NCI-H82 treated with DMSO at 0.1 percent for 48 hours (cell line): ENCODE results near the gene GANC.
A peak's percentile ranks its signal among the peaks of the same experiment; 100 is the strongest.
"Not testable (repeated sequence)": the region's sequence is repeated elsewhere in the genome, so short reads cannot be mapped to it uniquely, and the experiment has no call there.

Experiments used
- DNase-seq: peaks from one replicate; lab custom pipeline; 2025; ENCODE audit not compliant: unreplicated experiment; lab: John Stamatoyannopoulos, UW

The GANC gene, protein sequence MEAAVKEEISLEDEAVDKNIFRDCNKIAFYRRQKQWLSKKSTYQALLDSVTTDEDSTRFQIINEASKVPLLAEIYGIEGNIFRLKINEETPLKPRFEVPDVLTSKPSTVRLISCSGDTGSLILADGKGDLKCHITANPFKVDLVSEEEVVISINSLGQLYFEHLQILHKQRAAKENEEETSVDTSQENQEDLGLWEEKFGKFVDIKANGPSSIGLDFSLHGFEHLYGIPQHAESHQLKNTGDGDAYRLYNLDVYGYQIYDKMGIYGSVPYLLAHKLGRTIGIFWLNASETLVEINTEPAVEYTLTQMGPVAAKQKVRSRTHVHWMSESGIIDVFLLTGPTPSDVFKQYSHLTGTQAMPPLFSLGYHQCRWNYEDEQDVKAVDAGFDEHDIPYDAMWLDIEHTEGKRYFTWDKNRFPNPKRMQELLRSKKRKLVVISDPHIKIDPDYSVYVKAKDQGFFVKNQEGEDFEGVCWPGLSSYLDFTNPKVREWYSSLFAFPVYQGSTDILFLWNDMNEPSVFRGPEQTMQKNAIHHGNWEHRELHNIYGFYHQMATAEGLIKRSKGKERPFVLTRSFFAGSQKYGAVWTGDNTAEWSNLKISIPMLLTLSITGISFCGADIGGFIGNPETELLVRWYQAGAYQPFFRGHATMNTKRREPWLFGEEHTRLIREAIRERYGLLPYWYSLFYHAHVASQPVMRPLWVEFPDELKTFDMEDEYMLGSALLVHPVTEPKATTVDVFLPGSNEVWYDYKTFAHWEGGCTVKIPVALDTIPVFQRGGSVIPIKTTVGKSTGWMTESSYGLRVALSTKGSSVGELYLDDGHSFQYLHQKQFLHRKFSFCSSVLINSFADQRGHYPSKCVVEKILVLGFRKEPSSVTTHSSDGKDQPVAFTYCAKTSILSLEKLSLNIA (N-terminal part only)

DNA sequence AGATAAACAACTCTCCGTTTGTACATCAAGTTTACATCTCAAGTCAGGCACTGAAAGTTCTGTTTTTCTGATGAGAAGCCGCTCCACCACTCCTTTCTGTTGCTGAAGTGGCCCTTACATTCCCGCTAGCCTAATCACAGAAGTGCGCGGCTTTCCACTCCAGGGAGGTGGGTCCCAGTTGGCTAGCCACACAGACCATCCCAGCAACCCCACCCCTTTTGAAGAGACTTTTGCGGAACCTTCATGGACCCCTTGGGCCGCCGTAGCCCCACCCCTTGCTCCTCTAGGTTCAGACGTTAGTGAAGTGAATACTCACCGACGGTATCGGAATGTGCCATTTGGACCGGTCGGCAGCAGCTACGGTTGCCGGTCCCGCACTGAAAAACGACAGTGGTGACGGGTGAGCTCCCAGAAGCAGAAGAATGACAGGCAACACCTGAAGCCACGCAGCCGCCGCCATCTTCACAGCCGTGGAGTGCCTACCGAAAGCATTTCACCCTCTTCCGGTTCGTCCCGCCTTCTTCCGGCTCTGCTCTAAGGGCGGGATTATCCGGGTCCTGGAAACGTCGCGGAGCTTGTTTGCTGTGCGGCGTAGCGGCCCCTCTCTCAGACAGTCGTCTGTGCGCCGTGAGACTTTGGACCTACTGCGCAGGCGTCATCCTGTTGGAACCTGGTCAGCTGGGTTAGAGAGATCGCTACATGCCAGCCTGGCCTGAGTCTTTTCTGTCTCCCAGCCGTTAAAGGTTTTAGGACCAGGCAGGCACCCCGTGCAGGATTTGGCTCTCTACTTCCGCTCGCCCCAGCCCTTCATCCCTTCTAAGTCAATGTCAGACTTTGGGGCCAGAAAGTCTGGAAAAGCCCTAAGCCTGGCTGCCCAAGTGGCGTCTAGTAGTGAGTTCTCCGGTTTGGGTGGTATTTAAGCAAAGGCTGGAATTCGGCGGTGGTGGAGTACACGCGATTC, at the start of gene GANC, which contains the start of gene TMEM87A:
Gene GANC, plus strand, starts transcription at position 263 of the 961 bp plus-strand sequence. CDS start 1,281 bp downstream, outside the sequence.
Gene TMEM87A, minus strand, starts transcription at position 495 of the 961 bp plus-strand sequence. Its CDS starts 35 bp downstream, at position 460.
- peak; percentile 96 for DNase-seq

DNA sequence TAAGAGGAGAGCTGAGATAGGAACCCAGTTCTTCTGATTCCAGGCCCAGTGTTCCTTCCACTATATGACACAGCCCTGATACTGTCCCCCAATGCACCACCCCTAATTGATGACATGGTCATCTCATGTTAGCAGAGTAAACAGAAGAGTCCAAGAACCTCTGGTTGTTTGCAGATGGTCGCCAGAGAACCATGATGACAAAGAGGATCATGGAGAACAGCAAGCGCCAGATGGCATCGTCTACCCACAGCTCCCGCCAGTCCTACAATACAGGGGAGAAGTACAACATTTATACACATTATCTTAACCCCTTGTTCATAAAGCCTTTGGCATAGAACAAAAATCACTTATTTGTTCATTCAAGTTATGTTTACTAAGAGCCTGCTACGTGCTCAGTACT, 46.4 kb upstream of the GANC start:
- DNase-seq = no peak

DNA sequence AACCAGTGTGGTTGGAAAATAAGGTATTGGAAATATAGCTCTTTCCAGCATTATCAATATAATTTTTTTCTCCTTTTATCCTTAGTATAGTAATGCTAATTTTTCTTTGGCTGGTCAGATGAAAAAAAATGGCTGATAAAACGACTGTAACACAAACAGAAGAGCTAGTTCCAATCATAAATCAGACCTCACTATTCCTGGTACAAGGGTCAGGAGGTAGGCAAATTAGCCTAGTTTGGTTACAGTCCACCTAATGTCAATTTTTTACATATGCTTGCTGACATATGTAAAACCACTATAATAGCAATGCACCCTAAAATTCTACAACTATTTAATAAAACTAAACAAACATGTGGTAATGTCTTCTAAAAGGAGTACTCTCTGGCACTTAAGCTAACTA, 45.0 kb upstream of the GANC start:
- no peak for DNase-seq

DNA sequence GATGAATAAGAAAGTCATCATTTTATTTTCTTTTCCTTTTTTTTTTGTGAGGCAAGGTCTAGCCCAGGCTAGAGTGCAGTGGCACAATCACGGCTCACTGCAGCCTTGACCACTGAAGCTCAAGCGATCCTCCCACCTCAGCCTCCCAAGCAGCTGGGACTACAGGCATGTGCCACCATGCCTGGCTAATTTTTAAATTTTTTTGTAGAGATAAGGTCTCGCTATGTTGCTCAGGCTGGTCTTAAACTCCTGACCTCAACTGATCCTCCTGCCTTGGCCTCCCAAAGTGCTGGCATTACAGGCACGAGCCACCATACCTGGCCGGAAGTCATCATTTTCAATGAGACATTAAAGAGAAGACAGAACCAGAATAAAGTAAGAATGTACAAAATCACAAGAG, 44.0 kb upstream of the GANC start:
- DNase-seq = not testable (repeated sequence)

DNA sequence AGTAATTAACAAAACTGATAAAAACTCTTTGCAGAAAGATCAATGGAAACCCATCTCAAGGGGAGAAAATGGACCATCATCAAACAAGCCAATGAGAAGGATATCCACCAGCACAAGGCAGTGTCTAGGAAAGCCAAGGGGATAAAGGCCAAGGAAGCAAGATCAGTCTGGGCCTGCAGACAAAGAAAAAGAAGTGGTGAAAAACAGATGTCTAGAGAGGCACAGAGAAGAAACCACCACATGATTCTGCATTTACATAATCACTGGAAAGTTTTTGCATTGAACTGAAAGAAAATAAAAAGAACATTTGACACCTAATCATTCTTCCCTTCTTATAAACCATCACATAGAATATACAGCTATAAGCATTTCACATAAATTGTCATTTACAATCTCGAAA, 41.9 kb upstream of the GANC start:
- DNase-seq = no peak

DNA sequence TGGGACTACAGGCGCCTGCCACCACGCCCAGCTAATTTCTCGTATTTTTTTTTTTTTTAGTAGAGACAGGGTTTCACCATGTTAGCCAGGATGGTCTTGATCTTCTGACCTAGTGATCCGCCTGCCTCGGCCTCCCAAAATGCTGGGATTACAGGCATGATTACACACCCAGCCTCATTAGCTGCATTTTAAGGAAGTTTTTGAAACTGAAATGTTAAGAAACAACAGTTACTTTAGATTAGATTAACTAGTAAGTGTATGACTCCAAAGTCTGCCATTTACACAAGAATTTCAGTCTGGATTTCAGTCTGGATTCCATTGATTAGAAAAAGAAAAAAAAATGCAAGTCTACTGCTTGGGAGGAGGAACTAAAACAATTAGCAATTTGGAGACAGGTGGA, 40.4 kb upstream of the GANC start:
- no peak for DNase-seq

DNA sequence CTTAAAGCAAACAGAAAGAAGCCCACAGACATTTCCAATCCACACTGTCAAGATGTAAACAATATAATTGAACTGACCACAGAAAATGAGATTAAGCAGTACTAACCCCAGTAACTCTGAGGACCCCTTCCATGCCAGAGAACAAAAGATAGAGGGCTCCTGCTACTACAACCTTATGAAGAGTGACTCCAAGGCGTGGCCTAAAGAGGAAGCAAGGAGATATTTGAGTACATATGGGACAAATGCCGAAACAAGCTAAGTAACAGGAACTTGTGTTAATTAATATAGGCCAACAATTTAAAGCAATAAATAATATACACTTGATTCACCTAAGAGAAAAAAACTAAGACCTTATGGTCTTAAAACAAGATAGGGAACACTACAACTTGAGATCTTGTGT, 39.9 kb upstream of the GANC start:
- DNase-seq = no peak

DNA sequence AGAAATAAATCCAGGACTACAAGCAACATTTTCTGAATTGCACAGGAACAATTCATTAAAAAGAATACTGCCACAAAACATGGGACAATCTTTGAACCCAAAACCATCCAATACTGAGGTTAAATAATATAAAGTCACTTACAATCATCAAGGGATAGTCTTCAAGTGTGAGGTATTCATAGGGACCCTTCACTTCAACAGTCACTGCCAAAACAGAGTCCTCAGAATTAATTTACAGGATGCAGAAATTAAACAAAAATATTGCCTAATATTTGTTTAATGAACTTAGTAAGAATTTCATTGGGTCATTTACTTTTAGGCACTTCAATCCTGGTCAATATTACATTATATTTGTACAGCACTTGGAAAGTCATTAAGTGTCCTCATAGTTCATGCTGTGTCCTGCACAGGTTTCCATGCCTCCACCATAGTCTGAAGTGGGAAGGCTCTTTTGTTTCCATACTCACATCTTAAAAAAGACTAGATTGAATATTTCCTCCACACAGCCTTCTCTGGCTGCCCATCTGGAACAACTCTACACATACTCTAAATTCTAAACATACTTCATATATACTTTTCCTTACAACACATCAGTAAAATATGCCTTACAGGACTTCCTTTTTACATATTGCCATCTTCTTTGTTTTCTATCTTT, 33.3 kb upstream of the GANC start:
- no peak for DNase-seq

DNA sequence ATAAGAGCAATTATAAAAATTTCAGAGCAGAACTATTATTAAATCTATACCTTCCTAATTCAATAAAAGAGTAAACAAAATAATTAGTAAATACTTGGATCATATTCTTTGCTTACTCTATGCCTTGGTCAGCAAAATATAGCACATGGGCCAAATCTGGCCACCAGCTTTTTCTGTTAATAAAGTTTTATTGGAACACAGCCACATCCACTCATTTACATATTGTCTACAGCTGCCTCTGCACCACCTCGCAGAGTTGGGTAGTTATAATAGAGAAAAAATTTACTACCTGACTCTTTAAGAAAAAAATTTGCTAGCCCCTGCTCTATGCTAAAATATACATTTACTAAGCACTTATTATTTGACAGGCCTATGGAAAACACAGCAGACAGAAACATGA, 32.2 kb upstream of the GANC start:
- DNase-seq = no peak

DNA sequence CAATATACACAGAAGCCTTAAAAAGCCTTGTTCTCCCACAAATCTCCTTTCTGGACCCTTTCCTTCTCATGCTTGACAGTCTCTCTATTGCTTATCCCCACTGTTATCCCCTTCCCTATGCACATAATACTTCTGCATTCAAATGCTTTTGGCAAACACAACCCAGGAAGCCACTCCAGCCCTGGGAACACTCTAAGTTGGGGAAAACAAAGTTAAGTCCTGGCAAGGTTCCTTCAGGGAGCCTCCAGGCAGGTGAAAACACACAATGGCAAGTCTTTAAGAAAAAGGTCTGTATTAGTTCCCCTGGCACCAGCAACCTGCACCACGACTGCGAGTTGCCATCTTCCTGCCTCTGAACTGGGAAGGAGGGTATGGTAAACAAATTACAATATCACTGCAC, 19.7 kb upstream of the GANC start:
- DNase-seq = no peak

DNA sequence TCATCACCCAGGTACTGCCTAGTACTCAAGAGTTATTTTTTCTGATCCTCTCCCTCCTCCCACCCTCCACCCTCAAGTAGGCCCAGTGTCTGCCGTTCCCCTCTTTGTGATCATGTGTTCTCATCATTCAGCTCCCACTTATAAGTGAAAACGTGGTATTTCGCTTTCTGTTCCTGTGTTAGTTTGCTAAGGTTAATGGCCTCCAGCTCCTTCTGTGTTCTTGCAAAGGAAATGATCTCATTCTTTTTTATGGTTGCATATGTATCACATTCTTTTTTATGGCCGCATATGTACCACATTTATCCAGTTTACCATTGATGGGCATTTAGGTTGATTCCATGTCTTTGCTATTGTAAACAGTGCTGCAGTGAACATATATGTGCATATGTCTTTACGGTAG, 8.2 kb upstream of the GANC start:
- no peak for DNase-seq

DNA sequence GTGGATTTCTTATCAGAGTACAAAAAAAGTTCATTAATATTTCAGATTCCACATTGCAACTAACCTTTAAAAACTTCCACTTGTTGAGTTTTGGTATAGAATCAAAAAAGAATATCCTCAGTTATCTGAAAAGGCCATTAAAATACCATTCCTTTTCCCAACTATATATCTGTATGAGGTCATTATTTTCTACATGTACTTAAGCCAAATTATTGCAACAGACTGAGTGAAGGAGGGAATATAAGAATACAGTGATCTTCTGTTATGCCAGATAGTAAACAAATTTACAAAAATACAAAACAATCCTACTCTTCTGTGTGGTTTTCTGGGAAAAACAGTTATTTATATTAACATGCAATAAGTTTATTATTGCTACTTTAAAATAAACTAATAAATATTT, 5.7 kb upstream of the GANC start:
- no peak for DNase-seq

DNA sequence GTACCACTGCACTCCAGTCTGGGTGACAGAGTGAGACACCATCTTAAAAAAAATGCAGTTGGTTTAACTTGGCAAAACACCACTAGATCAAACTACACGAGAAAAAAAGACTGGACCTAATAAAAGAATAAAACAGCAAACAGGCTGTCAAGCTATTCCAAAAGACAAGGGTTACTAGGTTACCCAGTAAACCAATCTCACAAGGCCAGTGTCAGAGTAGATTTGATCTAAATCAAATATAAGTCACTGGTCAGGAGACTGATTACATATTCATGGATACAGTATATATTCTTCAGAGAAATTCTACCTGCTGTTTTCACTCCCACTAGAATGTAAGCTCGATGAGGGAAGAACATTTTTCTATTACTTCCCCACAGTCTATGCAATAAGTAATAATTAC, 2.5 kb upstream of the GANC start:
- DNase-seq = no peak

DNA sequence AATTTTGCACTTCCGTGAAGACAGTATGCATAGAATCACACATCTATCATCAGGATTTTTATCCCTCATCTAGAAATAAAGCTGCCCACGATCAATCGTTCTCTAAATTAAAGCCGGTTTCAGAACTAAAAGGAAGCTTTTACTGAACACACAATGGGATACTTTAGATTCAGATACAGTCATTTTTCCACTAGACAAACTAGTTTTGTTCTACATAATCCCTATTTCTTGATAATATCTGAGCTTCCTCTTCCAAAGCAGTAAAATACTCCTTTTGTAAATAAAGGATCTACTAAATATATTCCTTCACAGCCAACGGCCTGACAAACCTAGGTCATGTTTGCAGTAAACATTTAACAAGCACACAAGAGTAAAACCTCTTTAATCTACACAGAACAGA, 2.0 kb upstream of the GANC start:
- no peak for DNase-seq

DNA sequence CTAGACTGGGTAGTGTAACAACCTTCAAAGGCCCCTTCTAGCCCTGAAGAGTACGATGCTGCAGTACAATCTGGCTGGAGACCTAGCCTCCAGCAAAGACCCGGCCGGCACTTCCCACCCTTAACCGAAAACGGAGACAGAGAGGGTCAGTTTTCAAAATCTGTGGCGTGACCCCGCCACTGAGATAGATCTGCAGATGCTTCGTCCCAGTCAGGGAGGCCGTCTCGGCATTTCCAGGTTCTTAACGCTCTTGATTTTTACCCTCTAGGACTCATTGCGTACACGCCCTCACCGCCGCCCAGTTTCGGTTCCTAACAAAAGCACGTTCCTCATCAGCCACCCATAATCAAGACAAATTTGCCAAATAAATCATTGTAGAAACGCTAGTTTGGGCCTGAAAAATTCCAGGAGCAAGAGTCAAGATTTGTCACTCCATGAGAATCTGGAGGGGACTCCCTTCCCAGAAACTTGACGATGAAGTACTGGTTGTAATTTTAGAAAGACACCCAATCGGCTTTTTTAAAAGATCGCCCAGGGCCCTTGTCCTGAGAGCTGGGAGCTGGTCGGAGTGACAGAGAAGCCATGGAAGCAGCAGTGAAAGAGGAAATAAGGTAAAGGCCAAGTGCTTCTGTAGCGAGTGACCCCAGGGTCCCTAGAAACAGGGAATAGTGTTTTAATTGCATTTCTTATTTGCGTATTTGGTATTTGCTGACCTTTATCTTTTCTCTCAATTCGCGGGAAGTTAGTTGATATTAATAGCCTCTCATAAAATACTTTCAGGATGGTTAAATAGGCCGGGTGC, 1.1 kb downstream of the GANC start:
- peak; percentile 55 for DNase-seq

DNA sequence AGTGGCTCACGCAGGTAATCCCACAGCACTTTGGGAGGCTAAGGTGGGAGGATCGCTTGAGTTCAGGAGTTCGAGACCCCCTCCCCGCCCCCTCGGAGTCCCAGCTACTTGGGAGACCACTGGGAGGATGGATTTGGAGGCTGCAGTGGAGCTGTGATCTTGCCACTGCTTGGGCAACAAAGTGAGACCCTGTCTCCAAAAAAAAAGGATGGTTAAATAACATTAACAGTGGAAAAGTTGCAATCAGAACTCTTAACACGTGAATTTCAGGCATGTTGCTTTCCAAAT, 1.6 kb downstream of the GANC start:
- no peak for DNase-seq

DNA sequence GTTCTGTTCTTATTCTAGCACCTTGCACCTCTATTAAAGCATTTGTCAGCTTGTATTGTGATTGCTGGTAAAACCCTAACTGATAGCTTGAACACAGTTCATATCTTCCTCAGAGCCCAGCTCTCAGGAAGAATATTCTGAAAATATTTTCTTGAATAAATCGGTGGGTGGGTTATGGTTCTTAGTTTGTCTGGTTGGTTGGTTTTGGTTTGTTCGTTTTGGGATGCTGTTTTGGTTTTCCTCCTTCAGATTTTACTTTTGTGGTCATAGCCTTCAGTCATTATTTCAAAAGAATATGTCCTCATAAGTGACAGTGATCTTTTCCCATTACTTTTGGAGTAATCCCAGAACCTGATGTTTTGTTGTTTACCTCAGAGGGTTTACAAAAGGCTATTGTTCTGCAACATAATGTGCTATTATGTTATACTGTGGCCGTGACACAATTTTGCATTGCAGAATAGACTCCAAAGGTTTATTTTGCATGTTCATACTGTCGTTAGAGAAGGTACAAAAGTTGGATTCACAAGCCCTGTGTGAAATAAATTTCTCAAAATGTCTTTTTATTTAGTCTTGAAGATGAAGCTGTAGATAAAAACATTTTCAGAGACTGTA, 2.9 kb downstream of the GANC start:
- no peak for DNase-seq

DNA sequence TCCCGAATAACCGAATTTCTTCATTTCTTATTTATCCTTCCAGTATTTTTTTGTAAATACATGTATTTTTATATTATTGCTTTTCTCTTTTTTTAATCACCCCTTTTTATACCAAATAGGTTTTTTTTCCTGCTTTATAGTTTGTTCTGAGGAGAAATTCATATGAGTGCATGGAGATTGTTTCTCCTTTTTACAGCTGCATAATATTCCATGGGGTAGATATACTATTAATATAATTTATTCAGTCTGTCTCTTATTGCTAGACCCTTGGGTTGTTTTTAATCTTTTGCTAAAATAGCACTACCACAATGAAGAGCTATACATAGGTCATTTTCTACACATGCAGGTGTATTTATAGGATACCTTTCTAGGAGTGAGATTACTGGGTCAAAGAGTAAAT, 3.8 kb downstream of the GANC start:
- DNase-seq = no peak

DNA sequence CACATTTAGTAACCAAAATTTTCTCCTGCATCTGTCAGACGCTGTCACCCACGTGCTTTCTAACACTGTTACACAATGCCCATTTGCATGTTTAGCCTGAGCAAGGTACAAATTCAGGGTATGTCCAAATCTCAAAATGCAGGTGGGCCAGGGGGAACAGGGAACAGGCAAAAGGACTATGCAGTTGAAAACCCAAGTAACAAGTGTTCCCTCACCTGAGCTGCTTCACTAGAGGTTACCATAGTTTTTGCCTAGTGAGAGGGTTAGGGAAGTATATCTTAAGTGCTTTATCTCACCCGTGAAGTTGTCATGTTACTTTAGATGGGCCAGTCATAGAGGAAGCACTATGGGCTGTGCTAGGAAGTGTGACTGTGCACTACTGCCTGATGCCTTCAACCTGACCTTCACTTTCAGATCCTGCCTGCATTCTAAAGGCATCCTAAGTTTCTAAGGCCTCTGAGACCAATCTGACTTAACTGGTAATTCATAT, 6.3 kb downstream of the GANC start:
- no peak for DNase-seq
